ENCODE data around the gene GNG3.
"Not testable (repeated sequence)": the region's sequence is repeated elsewhere in the genome, so short reads cannot be mapped to it uniquely, and the experiment has no call there.

The GNG3 gene

DNA sequence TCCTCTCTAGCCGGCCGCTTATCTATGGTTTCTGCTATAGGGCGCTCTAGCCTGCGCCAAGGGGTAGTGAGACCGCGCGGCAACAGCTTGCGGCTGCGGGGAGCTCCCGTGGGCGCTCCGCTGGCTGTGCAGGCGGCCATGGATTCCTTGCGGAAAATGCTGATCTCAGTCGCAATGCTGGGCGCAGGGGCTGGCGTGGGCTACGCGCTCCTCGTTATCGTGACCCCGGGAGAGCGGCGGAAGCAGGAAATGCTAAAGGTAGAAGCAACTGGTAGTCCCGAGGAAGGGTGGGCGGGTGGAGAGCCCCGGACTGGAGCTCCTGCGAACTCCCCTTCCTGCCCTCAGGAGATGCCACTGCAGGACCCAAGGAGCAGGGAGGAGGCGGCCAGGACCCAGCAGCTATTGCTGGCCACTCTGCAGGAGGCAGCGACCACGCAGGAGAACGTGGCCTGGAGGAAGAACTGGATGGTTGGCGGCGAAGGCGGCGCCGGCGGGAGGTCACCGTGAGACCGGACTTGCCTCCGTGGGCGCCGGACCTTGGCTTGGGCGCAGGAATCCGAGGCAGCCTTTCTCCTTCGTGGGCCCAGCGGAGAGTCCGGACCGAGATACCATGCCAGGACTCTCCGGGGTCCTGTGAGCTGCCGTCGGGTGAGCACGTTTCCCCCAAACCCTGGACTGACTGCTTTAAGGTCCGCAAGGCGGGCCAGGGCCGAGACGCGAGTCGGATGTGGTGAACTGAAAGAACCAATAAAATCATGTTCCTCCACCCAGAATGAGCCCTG lies 35.7 kb upstream of the GNG3 start, which contains the start of the genes LBHD1 and UQCC3:
LBHD1 (minus strand) TSS at position 660 of the 782 bp plus-strand sequence. CDS start 2,236 bp downstream, outside the sequence.
UQCC3 (plus strand) TSS at position 66 of the 782 bp plus-strand sequence; CDS start at position 139, 73 bp downstream.
- Histone ChIP-seq H3K9ac (no peak within 1 kb of the TSS), H3K36me3 (ENCODE audit: control insufficient read depth, insufficient read depth, low read length) (no peaks in the 10 kb centered on the region), H3K27me3 (ENCODE audit: control insufficient read depth, insufficient read depth, low read length) (no peaks in the 10 kb centered on the region), H2AFZ (peak within 1 kb of the TSS; percentile 81), H3K4me2 (ENCODE audit: low read length) (peak within 1 kb of the TSS; percentile 60), H3K27ac (peak within 1 kb of the TSS; percentile 75), H3K79me2 (no peaks in the 10 kb centered on the region), H3K4me1 (peaks cover 2% of the 10 kb centered on the region), H3K9me3 (ENCODE audit: control insufficient read depth, low read length) (no peaks in the 10 kb centered on the region), H3K4me3 (ENCODE audit: low read depth, low read length) (peak within 1 kb of the TSS; percentile 73)
- no peak for TF ChIP-seq CTCF (IDR thresholded peaks at IDR 0.05)

GRCh38 chr11:62673196-62673525 lies 34.3 kb upstream of the GNG3 start:
- no peaks in the 10 kb centered on the region for H3K79me2 ChIP-seq
- TF ChIP-seq CTCF (IDR thresholded peaks at IDR 0.05): no peak
- H3K4me1 ChIP-seq: peaks cover 4% of the 10 kb centered on the region
- no peaks in the 10 kb centered on the region for H3K27me3 ChIP-seq (ENCODE audit: control insufficient read depth, insufficient read depth, low read length)
- no peak overlapping the region for H2AFZ ChIP-seq
- no peak overlapping the region for H3K27ac ChIP-seq
- no peak overlapping the region for H3K4me2 ChIP-seq (ENCODE audit: low read length)
- H3K9me3 ChIP-seq (ENCODE audit: control insufficient read depth, low read length): no peaks in the 10 kb centered on the region
- H3K4me3 ChIP-seq (ENCODE audit: low read depth, low read length): no peak overlapping the region
- no peak overlapping the region for H3K9ac ChIP-seq
- H3K36me3 ChIP-seq (ENCODE audit: control insufficient read depth, insufficient read depth, low read length): no peaks in the 10 kb centered on the region

GRCh38 chr11:62675415-62675814 lies 32.1 kb upstream of the GNG3 start:
- H2AFZ ChIP-seq; H3K36me3 ChIP-seq (ENCODE audit: control insufficient read depth, insufficient read depth, low read length); H3K9ac ChIP-seq; H3K4me1 ChIP-seq; H3K27me3 ChIP-seq (ENCODE audit: control insufficient read depth, insufficient read depth, low read length); H3K4me2 ChIP-seq (ENCODE audit: low read length); H3K27ac ChIP-seq; H3K4me3 ChIP-seq (ENCODE audit: low read depth, low read length); H3K79me2 ChIP-seq; H3K9me3 ChIP-seq (ENCODE audit: control insufficient read depth, low read length): not testable (repeated sequence)

GRCh38 chr11:62676698-62677097 lies 30.8 kb upstream of the GNG3 start:
- H3K4me2 ChIP-seq (ENCODE audit: low read length): peak overlapping the region; percentile 77
- H3K27ac ChIP-seq: no peak overlapping the region
- no peaks in the 10 kb centered on the region for H3K79me2 ChIP-seq
- H3K9me3 ChIP-seq (ENCODE audit: control insufficient read depth, low read length): no peaks in the 10 kb centered on the region
- TF ChIP-seq CTCF (IDR thresholded peaks at IDR 0.05): no peak
- H3K4me1 ChIP-seq: peaks cover 3% of the 10 kb centered on the region
- H3K36me3 ChIP-seq (ENCODE audit: control insufficient read depth, insufficient read depth, low read length): no peaks in the 10 kb centered on the region
- H3K27me3 ChIP-seq (ENCODE audit: control insufficient read depth, insufficient read depth, low read length): no peaks in the 10 kb centered on the region
- no peak overlapping the region for H3K9ac ChIP-seq
- H3K4me3 ChIP-seq (ENCODE audit: low read depth, low read length): peak overlapping the region; percentile 33
- no peak overlapping the region for H2AFZ ChIP-seq

DNA sequence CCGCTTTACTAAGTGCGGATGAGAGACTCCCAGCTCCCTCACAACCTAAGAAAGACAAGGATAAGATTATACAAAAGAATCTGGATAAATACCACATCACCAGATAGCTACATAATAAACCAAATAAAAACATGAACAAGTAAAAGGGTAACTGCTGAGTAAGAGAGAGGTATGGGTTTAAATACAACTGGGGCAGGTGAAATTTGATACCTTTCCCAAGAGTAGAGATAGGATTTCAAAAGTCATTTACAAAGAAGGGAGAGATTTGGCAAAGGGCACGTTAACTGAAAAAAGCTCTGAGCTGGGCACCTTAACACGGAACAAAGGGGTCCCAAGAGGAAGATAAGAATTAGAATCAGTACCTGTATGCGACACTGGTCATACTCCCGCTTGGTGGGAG lies 30.3 kb upstream of the GNG3 start:
- Histone ChIP-seq H3K27ac (no peak overlapping the region), H3K36me3 (ENCODE audit: control insufficient read depth, insufficient read depth, low read length) (no peaks in the 10 kb centered on the region), H3K79me2 (no peaks in the 10 kb centered on the region), H3K4me3 (ENCODE audit: low read depth, low read length) (peak overlapping the region; percentile 33), H3K9ac (no peak overlapping the region), H3K4me2 (ENCODE audit: low read length) (peak overlapping the region; percentile 77), H3K4me1 (peaks cover 3% of the 10 kb centered on the region), H3K27me3 (ENCODE audit: control insufficient read depth, insufficient read depth, low read length) (no peaks in the 10 kb centered on the region), H3K9me3 (ENCODE audit: control insufficient read depth, low read length) (no peaks in the 10 kb centered on the region), H2AFZ (no peak overlapping the region)
- no peak for TF ChIP-seq CTCF (IDR thresholded peaks at IDR 0.05)

All from parathyroid adenoma (tissue), 2 donors.